ENCODE data around the gene UNC5A. TPM values are rescaled to one million over a fixed set of nuclear protein-coding genes. Genes with fewer than 3 reads are reported as not detected.

Gene UNC5A
- total RNA-seq, 6 experiments from 2014 or later: not detected

DNA sequence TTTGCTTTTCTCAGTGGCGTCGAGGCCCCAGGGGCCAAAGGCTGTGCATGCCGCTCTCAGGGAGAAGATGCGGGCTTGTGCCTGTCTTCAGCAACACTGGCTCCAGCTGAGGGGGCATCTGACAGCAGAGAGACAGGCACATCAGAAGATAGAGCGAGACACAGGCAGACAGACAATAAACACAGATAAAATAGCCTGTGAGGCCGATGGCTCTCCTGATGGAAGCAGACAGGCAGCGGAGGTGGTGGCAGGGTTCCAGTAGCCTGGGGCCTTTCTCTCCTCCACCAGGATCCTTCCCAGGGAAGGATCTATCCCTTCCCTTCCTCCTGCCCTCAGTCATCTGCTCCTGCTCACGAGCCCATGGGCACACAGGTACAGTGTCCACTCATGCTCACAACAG lies 16.6 kb upstream of the UNC5A start:
- Histone ChIP-seq H3K36me3 (no peaks in the 10 kb centered on the region), H3K9me3 (no peaks in the 10 kb centered on the region), H3K27ac (no peak overlapping the region), H3K27me3 (no peaks in the 10 kb centered on the region), H3K4me3 (no peak overlapping the region), H3K4me1 (no peaks in the 10 kb centered on the region)
- intact Hi-C loops (cut with DNase I): no loop called here
- DNase-seq: no peak
- whole genome bisulfite sequencing (ENCODE audit: insufficient coverage, low coverage, low lambda C conversion rate, missing lambda C conversion rate): 6% methylated on average over 4 of the region's 8 CpGs
- ATAC-seq: no peak
- TF ChIP-seq, protein P1, sequence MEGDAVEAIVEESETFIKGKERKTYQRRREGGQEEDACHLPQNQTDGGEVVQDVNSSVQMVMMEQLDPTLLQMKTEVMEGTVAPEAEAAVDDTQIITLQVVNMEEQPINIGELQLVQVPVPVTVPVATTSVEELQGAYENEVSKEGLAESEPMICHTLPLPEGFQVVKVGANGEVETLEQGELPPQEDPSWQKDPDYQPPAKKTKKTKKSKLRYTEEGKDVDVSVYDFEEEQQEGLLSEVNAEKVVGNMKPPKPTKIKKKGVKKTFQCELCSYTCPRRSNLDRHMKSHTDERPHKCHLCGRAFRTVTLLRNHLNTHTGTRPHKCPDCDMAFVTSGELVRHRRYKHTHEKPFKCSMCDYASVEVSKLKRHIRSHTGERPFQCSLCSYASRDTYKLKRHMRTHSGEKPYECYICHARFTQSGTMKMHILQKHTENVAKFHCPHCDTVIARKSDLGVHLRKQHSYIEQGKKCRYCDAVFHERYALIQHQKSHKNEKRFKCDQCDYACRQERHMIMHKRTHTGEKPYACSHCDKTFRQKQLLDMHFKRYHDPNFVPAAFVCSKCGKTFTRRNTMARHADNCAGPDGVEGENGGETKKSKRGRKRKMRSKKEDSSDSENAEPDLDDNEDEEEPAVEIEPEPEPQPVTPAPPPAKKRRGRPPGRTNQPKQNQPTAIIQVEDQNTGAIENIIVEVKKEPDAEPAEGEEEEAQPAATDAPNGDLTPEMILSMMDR (IDR thresholded peaks at IDR 0.05): no peak
- no peak for TF ChIP-seq POLR2A (IDR thresholded peaks at IDR 0.05)

DNA sequence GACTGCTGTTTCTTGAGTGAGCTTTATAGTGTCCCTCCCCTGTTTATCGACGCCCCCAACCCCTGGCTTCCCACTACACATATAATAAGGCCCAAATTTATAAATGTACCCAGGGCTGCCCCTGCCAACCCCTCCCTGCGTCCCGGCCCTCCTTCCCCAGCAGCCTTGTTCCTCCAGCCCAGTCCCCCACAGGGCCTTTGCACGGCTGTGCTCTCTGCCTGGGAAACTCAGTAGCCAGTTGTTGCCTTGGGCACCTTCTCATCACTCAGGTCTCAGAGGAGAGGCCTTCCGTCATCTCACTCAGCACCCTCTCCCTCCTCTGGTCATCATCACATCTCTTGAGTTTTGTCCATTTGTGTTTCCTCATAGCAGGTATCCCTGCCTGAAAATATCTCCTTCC lies 15.8 kb upstream of the UNC5A start:
- H3K4me3 ChIP-seq: no peak overlapping the region
- ATAC-seq: no peak
- H3K4me1 ChIP-seq: no peaks in the 10 kb centered on the region
- no peaks in the 10 kb centered on the region for H3K36me3 ChIP-seq
- 69% methylated on average over 6 of the region's 6 CpGs for WGBS (ENCODE audit: insufficient coverage, low coverage, low lambda C conversion rate, missing lambda C conversion rate)
- no peaks in the 10 kb centered on the region for H3K9me3 ChIP-seq
- TF ChIP-seq, protein P1 (IDR thresholded peaks at IDR 0.05): no peak
- TF ChIP-seq POLR2A (IDR thresholded peaks at IDR 0.05): no peak
- no peak overlapping the region for H3K27ac ChIP-seq
- no peak for DNase-seq
- intact Hi-C loops (cut with DNase I): no loop called here
- no peaks in the 10 kb centered on the region for H3K27me3 ChIP-seq

DNA sequence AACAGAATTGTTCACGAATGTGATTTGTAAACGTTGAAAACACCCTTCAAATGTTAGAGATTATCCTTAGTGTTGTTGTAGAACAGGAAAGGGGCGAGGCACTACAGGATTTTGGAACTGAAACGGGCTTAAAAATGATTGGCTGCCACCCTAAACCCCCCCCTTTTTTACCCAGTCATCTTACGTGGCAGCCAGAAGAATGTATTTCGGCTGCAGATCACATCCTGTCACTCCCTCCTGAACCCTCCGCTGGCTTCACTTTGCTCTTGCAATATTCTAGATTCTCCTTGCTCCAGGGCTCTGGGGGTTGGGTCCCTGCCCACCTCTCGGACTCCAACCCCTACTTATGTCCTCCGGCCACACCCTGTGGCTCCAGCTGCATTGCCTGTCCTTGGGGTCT lies 13.9 kb upstream of the UNC5A start:
- DNase-seq: no peak
- intact Hi-C loops (cut with DNase I): no loop called here
- TF ChIP-seq POLR2A (IDR thresholded peaks at IDR 0.05): no peak
- TF ChIP-seq, protein P1 (IDR thresholded peaks at IDR 0.05): no peak
- ATAC-seq: no peak
- WGBS (ENCODE audit: insufficient coverage, low coverage, low lambda C conversion rate, missing lambda C conversion rate): 18% methylated on average over 8 of the region's 9 CpGs
- no peaks in the 10 kb centered on the region for H3K4me1 ChIP-seq
- no peaks in the 10 kb centered on the region for H3K9me3 ChIP-seq
- H3K27me3 ChIP-seq: no peaks in the 10 kb centered on the region
- no peak overlapping the region for H3K27ac ChIP-seq
- no peak overlapping the region for H3K4me3 ChIP-seq
- H3K36me3 ChIP-seq: no peaks in the 10 kb centered on the region

DNA sequence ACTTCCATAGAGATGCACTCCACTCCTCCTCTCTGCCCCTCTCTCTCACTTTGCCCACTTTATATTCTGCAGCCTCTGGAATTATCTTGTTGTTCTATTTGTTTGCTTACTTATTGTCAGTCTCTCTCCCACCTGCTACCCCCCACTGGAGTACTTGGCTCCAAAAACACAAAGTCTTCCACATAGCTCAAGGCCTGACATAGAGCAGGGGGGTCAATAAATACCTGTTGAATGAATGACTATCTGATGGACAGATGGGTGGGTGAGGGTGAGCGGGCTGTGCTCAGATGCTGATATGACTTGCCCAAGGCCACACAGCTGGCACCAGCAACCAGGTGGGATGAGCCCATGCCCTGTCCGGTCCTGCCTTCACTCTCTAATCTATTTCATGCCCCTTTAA lies 13.4 kb upstream of the UNC5A start:
- H3K27ac ChIP-seq: no peak overlapping the region
- 58% methylated on average over 2 of the region's 2 CpGs for WGBS (ENCODE audit: insufficient coverage, low coverage, low lambda C conversion rate, missing lambda C conversion rate)
- H3K36me3 ChIP-seq: no peaks in the 10 kb centered on the region
- TF ChIP-seq, protein P1 (IDR thresholded peaks at IDR 0.05): no peak
- TF ChIP-seq POLR2A (IDR thresholded peaks at IDR 0.05): no peak
- H3K4me1 ChIP-seq: no peaks in the 10 kb centered on the region
- no peaks in the 10 kb centered on the region for H3K9me3 ChIP-seq
- ATAC-seq: no peak
- H3K4me3 ChIP-seq: no peak overlapping the region
- no peaks in the 10 kb centered on the region for H3K27me3 ChIP-seq
- DNase-seq: no peak
- intact Hi-C loops (cut with DNase I): no loop called here

DNA sequence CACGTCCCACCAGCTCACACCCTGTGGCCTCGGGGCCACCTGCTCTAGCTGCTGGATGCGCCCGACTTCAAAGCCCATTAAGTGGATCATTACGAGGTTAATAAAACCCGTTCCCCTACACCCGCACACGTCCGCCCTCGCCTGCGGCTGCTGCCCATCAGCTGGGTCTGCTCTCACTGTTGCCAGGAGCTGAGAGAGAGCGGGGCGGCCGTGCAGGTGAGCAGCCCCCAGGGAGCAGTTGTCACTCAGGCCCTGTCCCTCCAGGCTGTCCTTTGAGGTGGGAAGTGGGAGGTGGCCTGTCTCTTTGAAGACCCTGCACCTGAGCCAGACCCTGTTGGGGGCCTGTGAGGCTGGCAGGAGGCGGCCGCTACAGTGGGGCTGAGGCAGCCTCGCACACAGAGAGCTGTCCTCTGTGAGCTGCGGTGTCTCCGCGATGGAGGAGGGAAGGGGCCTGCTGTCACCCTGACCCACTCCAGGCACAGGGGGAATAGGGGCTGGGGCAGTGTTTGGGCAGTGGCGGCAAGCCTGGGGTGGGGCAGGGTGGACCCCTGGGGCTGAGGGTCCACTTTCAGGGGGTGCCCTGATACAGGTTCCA lies 12.8 kb upstream of the UNC5A start:
- intact Hi-C loops (cut with DNase I): no loop called here
- ATAC-seq (no peak), DNase-seq (no peak)
- 41% methylated on average over 16 of the region's 21 CpGs for WGBS (ENCODE audit: insufficient coverage, low coverage, low lambda C conversion rate, missing lambda C conversion rate)
- Histone ChIP-seq H3K4me3 (no peak overlapping the region), H3K4me1 (no peaks in the 10 kb centered on the region), H3K36me3 (no peaks in the 10 kb centered on the region), H3K27ac (no peak overlapping the region), H3K9me3 (no peaks in the 10 kb centered on the region), H3K27me3 (no peaks in the 10 kb centered on the region)
- TF ChIP-seq, protein P1 (IDR thresholded peaks at IDR 0.05): no peak
- TF ChIP-seq POLR2A (IDR thresholded peaks at IDR 0.05): no peak
